SK-N-SH (cell line): ENCODE data around the gene PDE11A. TPM values are rescaled to one million over a fixed set of nuclear protein-coding genes. Genes with fewer than 3 reads are reported as not detected.

Experiments used
- CTCF ChIA-PET: fragments of 300-600, 350-600 bp; formaldehyde crosslinking; extraction: SDS; loops from one replicate; lab custom pipeline; 2021; lab: Yijun Ruan, JAX
- POLR2A ChIA-PET: fragments of 350-600 bp; sonication (Branson Sonifier 250); formaldehyde crosslinking; extraction: SDS; loops from one replicate; lab custom pipeline; 2020; ENCODE audit warnings: antibody characterized with exemption, inconsistent platforms; lab: Yijun Ruan, JAX
- DNase-seq: peaks from one replicate; pipeline ENCODE4 v3.0.0; 2012
- H2AFZ ChIP-seq: fragments of 200-600 bp; sonication (generic); 2 replicates; pipeline ENCODE4 v1.8.1; 2016; ENCODE audit warnings: antibody characterized with exemption, mild to moderate bottlenecking, low read depth
- H3F3A ChIP-seq: fragments of 200-600 bp; sonication (generic); replicated peaks from 2 replicates; pipeline ENCODE3; 2016; ENCODE audit warnings: antibody characterized with exemption, mild to moderate bottlenecking; ENCODE audit not compliant: insufficient read depth
- H3K27ac ChIP-seq, 2 experiments: fragments of 200-500 bp in 1 of 2; fragments of 200-600 bp in 1 of 2; sonication (Bioruptor generic) in 1 of 2; sonication (generic), shearing (Covaris generic) in 1 of 2; 2 replicates each; pipeline versions ENCODE4 v1.5.1 to v1.6.1; 2014 to 2016; ENCODE audit warnings: low read depth in 2 of 2, inconsistent platforms in 1 of 2, low read length in 1 of 2, mild to moderate bottlenecking in 1 of 2, mixed read lengths in 1 of 2
- H3K27me3 ChIP-seq: fragments of 200-600 bp; sonication (generic), shearing (Covaris generic); 2 replicates; pipeline ENCODE4 v1.6.1; 2016; ENCODE audit warnings: mixed run types; ENCODE audit not compliant: insufficient read depth
- H3K36me3 ChIP-seq, 2 experiments: fragments of 200-500 bp in 1 of 2; fragments of 200-600 bp in 1 of 2; sonication (Bioruptor generic) in 1 of 2; sonication (generic) in 1 of 2; replicated peaks in 1 of 2; 2 replicates each; pipeline versions ENCODE3 to v1.5.1; 2014 to 2016; ENCODE audit warnings: low read length in 1 of 2, mild to moderate bottlenecking in 1 of 2; ENCODE audit not compliant: insufficient read depth in 2 of 2, control insufficient read depth in 1 of 2
- H3K4me1 ChIP-seq, 2 experiments: fragments of 200-500 bp in 1 of 2; fragments of 200-600 bp in 1 of 2; sonication (Bioruptor generic) in 1 of 2; sonication (generic), shearing (Covaris generic) in 1 of 2; 2 replicates each; pipeline versions ENCODE4 v1.5.1 to v1.6.1; 2014 to 2016; ENCODE audit warnings: low read depth in 1 of 2, low read length in 1 of 2, mixed run types in 1 of 2; ENCODE audit not compliant: insufficient read depth in 2 of 2, control insufficient read depth in 1 of 2
- H3K4me2 ChIP-seq: fragments of 200-600 bp; sonication (generic), shearing (Covaris generic); 2 replicates; pipeline ENCODE4 v1.6.1; 2017; ENCODE audit warnings: mixed run types
- H3K4me3 ChIP-seq, 2 experiments: fragments of 200-500 bp in 1 of 2; fragments of 200-600 bp in 1 of 2; sonication (Bioruptor generic) in 1 of 2; sonication (generic), shearing (Covaris generic) in 1 of 2; 2 replicates each; pipeline versions ENCODE4 v1.5.1 to v1.8.1; 2014 to 2016; ENCODE audit warnings: low read depth in 2 of 2, inconsistent platforms in 1 of 2, low read length in 1 of 2, mild to moderate bottlenecking in 1 of 2, mixed read lengths in 1 of 2, moderate library complexity in 1 of 2
- H3K79me2 ChIP-seq: fragments of 200-600 bp; sonication (generic); 2 replicates; pipeline ENCODE4 v1.8.1; 2017; ENCODE audit warnings: mild to moderate bottlenecking; ENCODE audit not compliant: insufficient read depth
- H3K9ac ChIP-seq: fragments of 200-600 bp; sonication (generic); 2 replicates; pipeline ENCODE4 v1.6.1; 2017; ENCODE audit warnings: mixed run types
- H3K9me2 ChIP-seq: fragments of 200-600 bp; sonication (generic); 2 replicates; pipeline ENCODE4 v1.6.1; 2017; ENCODE audit warnings: mixed run types
- H3K9me3 ChIP-seq: fragments of 200-600 bp; sonication (generic); 2 replicates; pipeline ENCODE4 v1.6.1; 2017; ENCODE audit warnings: mixed run types, mild to moderate bottlenecking, moderate library complexity
- H4K20me1 ChIP-seq: fragments of 200-600 bp; sonication (generic); 2 replicates; pipeline ENCODE4 v1.6.1; 2017; ENCODE audit warnings: mild to moderate bottlenecking, mixed run types; ENCODE audit not compliant: insufficient read depth
- CHD2 ChIP-seq: fragments of 150-350 bp; IDR thresholded peaks from 2 replicates; pipeline ENCODE4 v1.6.1; 2018; ENCODE audit warnings: low read length; ENCODE audit not compliant: partially characterized antibody
- CTCF ChIP-seq: fragments of 200-600 bp; sonication (generic); IDR thresholded peaks from 2 replicates; pipeline ENCODE4 v1.6.1; 2017; ENCODE audit warnings: antibody characterized with exemption, mild to moderate bottlenecking, moderate library complexity
- ELF1 ChIP-seq: IDR thresholded peaks from 2 replicates; pipeline ENCODE4 v1.4.0; 2012
- EP300 ChIP-seq, 2 experiments: IDR thresholded peaks; 2 replicates each; pipeline versions ENCODE4 v1.4.0 to v1.6.1; 2012; ENCODE audit warnings: borderline replicate concordance in 1 of 2, low read depth in 1 of 2, low read length in 1 of 2
- EZH2phosphoT487 ChIP-seq: fragments of 200-600 bp; sonication (generic); IDR thresholded peaks from 2 replicates; pipeline ENCODE4 v1.6.1; 2017; ENCODE audit warnings: low read depth, mixed run types, mild to moderate bottlenecking, antibody characterized with exemption, moderate library complexity, borderline replicate concordance
- FOXJ3 ChIP-seq: sonication (generic); formaldehyde crosslinking; IDR thresholded peaks from 2 replicates; pipeline ENCODE4 v1.5.1; 2020; ENCODE audit warnings: mild to moderate bottlenecking, missing genetic modification reagents
- FOXM1 ChIP-seq: IDR thresholded peaks from 2 replicates; pipeline ENCODE4 v1.4.0; 2012; ENCODE audit warnings: low read depth, mild to moderate bottlenecking
- GABPA ChIP-seq: IDR thresholded peaks from 2 replicates; pipeline ENCODE4 v1.4.0; 2012; ENCODE audit warnings: low read depth, mild to moderate bottlenecking
- JUND ChIP-seq: IDR thresholded peaks from 2 replicates; pipeline ENCODE4 v1.4.0; 2012
- MEF2A ChIP-seq: IDR thresholded peaks from 2 replicates; pipeline ENCODE4 v1.4.0; 2012; ENCODE audit warnings: low read depth, borderline replicate concordance
- NFIC ChIP-seq: IDR thresholded peaks from 2 replicates; pipeline ENCODE4 v1.4.0; 2012; ENCODE audit warnings: borderline replicate concordance
- NRF1 ChIP-seq: IDR thresholded peaks from 2 replicates; pipeline ENCODE4 v1.6.1; 2012; ENCODE audit warnings: low read depth, mild to moderate bottlenecking, low read length
- PBX3 ChIP-seq: IDR thresholded peaks from 2 replicates; pipeline ENCODE4; 2012
- POLR2AphosphoS5 ChIP-seq: IDR thresholded peaks from 2 replicates; pipeline ENCODE4 v1.6.1; 2012; ENCODE audit warnings: low read depth, low read length
- RCOR1 ChIP-seq: fragments of 150-350 bp; IDR thresholded peaks from 2 replicates; pipeline ENCODE4 v1.6.1; 2017; ENCODE audit warnings: antibody characterized with exemption, low read length
- RXRA ChIP-seq: IDR thresholded peaks from 2 replicates; pipeline ENCODE4 v1.4.0; 2012; ENCODE audit warnings: low read depth, mild to moderate bottlenecking, borderline replicate concordance
- SIN3A ChIP-seq: IDR thresholded peaks from 2 replicates; pipeline ENCODE4 v1.6.1; 2012; ENCODE audit warnings: low read depth, mild to moderate bottlenecking, low read length, moderate library complexity, borderline replicate concordance
- SMC3 ChIP-seq: IDR thresholded peaks from 2 replicates; pipeline ENCODE4 v1.6.1; 2012; ENCODE audit warnings: low read depth, low read length, improper control_type of control experiment
- TAF1 ChIP-seq: IDR thresholded peaks from 2 replicates; pipeline ENCODE4 v1.6.1; 2012; ENCODE audit warnings: low read depth, mild to moderate bottlenecking, low read length, moderate library complexity, borderline replicate concordance
- TCF12 ChIP-seq: IDR thresholded peaks from 2 replicates; pipeline ENCODE4 v1.4.0; 2012
- TEAD4 ChIP-seq: IDR thresholded peaks from 2 replicates; pipeline ENCODE4 v1.4.0; 2012; ENCODE audit warnings: mild to moderate bottlenecking, borderline replicate concordance; ENCODE audit not compliant: insufficient read depth
- USF2 ChIP-seq: fragments of 150-350 bp; IDR thresholded peaks from 2 replicates; pipeline ENCODE4 v1.6.1; 2017; ENCODE audit warnings: antibody characterized with exemption, low read length, low read depth, borderline replicate concordance
- YY1 ChIP-seq: IDR thresholded peaks from 2 replicates; pipeline ENCODE4 v1.4.0; 2012; ENCODE audit warnings: low read depth, mild to moderate bottlenecking
- WGBS: methylation state at CpG from one replicate; pipeline ENCODE4 v1.1.6; 2017; ENCODE audit warnings: low lambda C conversion rate; 5-methylcytosine and 5-hydroxymethylcytosine counted together
- polyA plus RNA-seq, 3 experiments: library from polyadenylated mRNA; depleted of rRNA; stranded (reverse); fragments of >200 nt; gene quantifications; 2 replicates each; pipeline ENCODE4 v1.2.3, GENCODE V29; 2012

The PDE11A gene
- polyA plus RNA-seq, 1 of the 3 experiments (the other 2 are of a cell fraction): 0.10 TPM

- no peak overlapping the region for H2AFZ ChIP-seq
- H3K27me3 ChIP-seq: no peaks in the 10 kb centered on the region
- POLR2A ChIA-PET: no interaction called here
- H3K4me2 ChIP-seq: no peak overlapping the region
- H3K9me3 ChIP-seq: no peaks in the 10 kb centered on the region
- no peaks in the 10 kb centered on the region for H3K79me2 ChIP-seq
- no peak overlapping the region for H3K9ac ChIP-seq
- CTCF ChIA-PET: interaction anchor here (0.9 to 1.9 kb wide), 4 partner anchors 25 to 140 kb away, joined by 3 to 9 read pairs (median 7); no protein-coding TSS in a partner anchor
- H3K4me1 ChIP-seq: peaks cover 0 to 8% of the 10 kb centered on the region in 2 experiments; a peak in 2 of 4 replicates
- H4K20me1 ChIP-seq: no peaks in the 10 kb centered on the region
- H3K36me3 ChIP-seq: no peaks in the 10 kb centered on the region
- WGBS: 36% methylated on average over 4 of the region's 4 CpGs
- TF ChIP-seq FOXJ3 (CRISPR knock-in tag) (no peak), PBX3 (no peak), GABPA (no peak), ELF1 (no peak), YY1 (no peak), JUND (no peak), TCF12 (no peak), TAF1 (no peak), RCOR1 (no peak), SIN3A (no peak), NRF1 (no peak), MEF2A (no peak), EP300 (IDR thresholded peaks at IDR 0.05; ENCODE audit: borderline replicate concordance in 1 of 2, low read depth in 1 of 2, low read length in 1 of 2) (no peak), FOXM1 (no peak), POLR2AphosphoS5 (no peak), NFIC (no peak), TEAD4 (no peak), USF2 (no peak)
- no peak for DNase-seq
- H3K9me2 ChIP-seq: no peaks in the 10 kb centered on the region
- H3K27ac ChIP-seq: no peak overlapping the region
- no peak overlapping the region for H3K4me3 ChIP-seq
- no peaks in the 10 kb centered on the region for H3F3A ChIP-seq
Observed at GRCh38 chr2:177629357-177630024, 443.1 kb downstream of the PDE11A start.

- H3K4me3 ChIP-seq: no peak overlapping the region
- CTCF ChIA-PET: interaction anchor here (0.9 to 1.9 kb wide), 3 partner anchors 24 to 139 kb away, joined by 3 to 9 read pairs (median 7); no protein-coding TSS in a partner anchor
- no peaks in the 10 kb centered on the region for H3F3A ChIP-seq
- H3K9ac ChIP-seq: no peak overlapping the region
- H2AFZ ChIP-seq: no peak overlapping the region
- no peaks in the 10 kb centered on the region for H3K9me2 ChIP-seq
- POLR2A ChIA-PET: no interaction called here
- H3K9me3 ChIP-seq: no peaks in the 10 kb centered on the region
- DNase-seq: no peak
- 68% methylated on average over 5 of the region's 5 CpGs for WGBS
- peaks cover 0 to 8% of the 10 kb centered on the region in 2 experiments; a peak in 2 of 4 replicates for H3K4me1 ChIP-seq
- H3K27ac ChIP-seq: no peak overlapping the region
- H3K27me3 ChIP-seq: no peaks in the 10 kb centered on the region
- H4K20me1 ChIP-seq: no peaks in the 10 kb centered on the region
- H3K4me2 ChIP-seq: no peak overlapping the region
- no peaks in the 10 kb centered on the region for H3K79me2 ChIP-seq
- no peaks in the 10 kb centered on the region for H3K36me3 ChIP-seq
- no peak for TF ChIP-seq POLR2AphosphoS5
- TF ChIP-seq NRF1: no peak
- TF ChIP-seq CHD2: no peak
- TF ChIP-seq MEF2A: no peak
- TF ChIP-seq SIN3A: no peak
- TF ChIP-seq TAF1: no peak
- no peak for TF ChIP-seq EZH2phosphoT487
- TF ChIP-seq NFIC: no peak
- TF ChIP-seq USF2: no peak
- no peak for TF ChIP-seq RXRA
- no peak for TF ChIP-seq GABPA
- no peak for TF ChIP-seq FOXM1
- TF ChIP-seq JUND: no peak
- no peak for TF ChIP-seq SMC3
- no peak for TF ChIP-seq ELF1
- no peak for TF ChIP-seq EP300 (IDR thresholded peaks at IDR 0.05; ENCODE audit: borderline replicate concordance in 1 of 2, low read depth in 1 of 2, low read length in 1 of 2)
- TF ChIP-seq CTCF: no peak
- TF ChIP-seq RCOR1: no peak
Observed at GRCh38 chr2:177628831-177629230, 443.7 kb downstream of the PDE11A start.
